ENCODE results near the gene ATF7IP2. TPM values are rescaled to one million over a fixed set of nuclear protein-coding genes. Genes with fewer than 3 reads are reported as not detected.

Gene ATF7IP2
- total RNA-seq, 1 experiment from 2014 or later = 7.4 TPM

DNA sequence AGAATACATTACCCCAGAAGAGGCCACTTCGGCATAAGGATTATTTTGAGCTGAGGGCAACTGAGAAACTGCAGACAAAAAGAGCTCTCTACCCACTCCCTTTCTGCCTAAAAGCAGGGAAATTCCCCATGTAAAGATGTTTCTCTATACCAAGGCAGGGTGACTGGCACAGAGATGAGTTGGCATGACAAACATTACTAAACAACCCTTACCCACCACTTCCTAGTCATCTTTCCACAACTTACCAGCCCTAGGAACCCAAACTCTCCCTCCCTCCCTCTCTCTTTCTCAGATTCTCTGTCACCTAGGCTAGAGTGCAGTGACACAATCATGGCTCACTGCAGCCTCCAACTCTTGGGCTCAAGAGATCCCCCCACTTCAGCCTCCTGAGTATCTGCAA is 126.0 kb downstream of the ATF7IP2 start:
- Histone ChIP-seq H3K4me2 (ENCODE audit: low read length) (no peak overlapping the region), H3K4me1 (ENCODE audit: control insufficient read depth in 1 of 2, insufficient read depth in 2 of 2, low read length in 2 of 2) (no peaks in the 10 kb centered on the region), H3K27me3 (ENCODE audit: insufficient read depth, low read length) (no peaks in the 10 kb centered on the region), H3K9ac (ENCODE audit: low read length) (no peak overlapping the region), H3K36me3 (ENCODE audit: control insufficient read depth in 1 of 2, insufficient read depth in 2 of 2, low read length in 2 of 2) (no peaks in the 10 kb centered on the region), H3K27ac (ENCODE audit: low read depth, low read length) (no peak overlapping the region), H3K9me3 (ENCODE audit: control insufficient read depth in 1 of 2, insufficient read depth in 1 of 2, low read depth in 1 of 2, low read length in 2 of 2) (no peaks in the 10 kb centered on the region), H3K9me2 (ENCODE audit: insufficient read depth) (no peaks in the 10 kb centered on the region), H4K20me1 (ENCODE audit: insufficient read depth) (no peaks in the 10 kb centered on the region), H2AFZ (ENCODE audit: low read depth, low read length, poor library complexity, severe bottlenecking) (no peak overlapping the region), H3K79me2 (ENCODE audit: insufficient read depth, low read length) (no peaks in the 10 kb centered on the region), H3K4me3 (replicated peaks in 1 of 2; ENCODE audit: low read depth in 1 of 2, low read length in 2 of 2) (no peak overlapping the region)
- intact Hi-C loops (cut with micrococcal nuclease) = no loop called here
- ChIA-PET POLR2A (interaction anchor here (0.5 kb wide), 1 partner anchor 1421 kb away, joined by 5 read pairs; the partner anchor contains the start of gene HAPSTR1), RAD21 (ENCODE audit: low non-redundant PET in 1 of 2, low total read pairs in 2 of 2, uncharacterized antibody in 2 of 2, unreplicated experiment in 2 of 2) (no interaction called here), CTCF (no interaction called here)
- TF ChIP-seq, protein P1, sequence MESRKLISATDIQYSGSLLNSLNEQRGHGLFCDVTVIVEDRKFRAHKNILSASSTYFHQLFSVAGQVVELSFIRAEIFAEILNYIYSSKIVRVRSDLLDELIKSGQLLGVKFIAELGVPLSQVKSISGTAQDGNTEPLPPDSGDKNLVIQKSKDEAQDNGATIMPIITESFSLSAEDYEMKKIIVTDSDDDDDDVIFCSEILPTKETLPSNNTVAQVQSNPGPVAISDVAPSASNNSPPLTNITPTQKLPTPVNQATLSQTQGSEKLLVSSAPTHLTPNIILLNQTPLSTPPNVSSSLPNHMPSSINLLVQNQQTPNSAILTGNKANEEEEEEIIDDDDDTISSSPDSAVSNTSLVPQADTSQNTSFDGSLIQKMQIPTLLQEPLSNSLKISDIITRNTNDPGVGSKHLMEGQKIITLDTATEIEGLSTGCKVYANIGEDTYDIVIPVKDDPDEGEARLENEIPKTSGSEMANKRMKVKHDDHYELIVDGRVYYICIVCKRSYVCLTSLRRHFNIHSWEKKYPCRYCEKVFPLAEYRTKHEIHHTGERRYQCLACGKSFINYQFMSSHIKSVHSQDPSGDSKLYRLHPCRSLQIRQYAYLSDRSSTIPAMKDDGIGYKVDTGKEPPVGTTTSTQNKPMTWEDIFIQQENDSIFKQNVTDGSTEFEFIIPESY (IDR thresholded peaks at IDR 0.05; ENCODE audit: extremely low read depth, insufficient replicate concordance, low read length) = no peak
- no peak for TF ChIP-seq SIN3A (IDR thresholded peaks at IDR 0.05; ENCODE audit: low read depth)
- no peak for TF ChIP-seq EZH2phosphoT487 (IDR thresholded peaks at IDR 0.05; ENCODE audit: borderline replicate concordance)
- no peak for TF ChIP-seq CEBPB (IDR thresholded peaks at IDR 0.05; ENCODE audit: low read depth)
- no peak for TF ChIP-seq SRF (IDR thresholded peaks at IDR 0.05; ENCODE audit: low read depth)
- no peak for TF ChIP-seq EGR1 (IDR thresholded peaks at IDR 0.05; ENCODE audit: low read depth)
- TF ChIP-seq POLR2A (IDR thresholded peaks at IDR 0.05; ENCODE audit: borderline replicate concordance, extremely low read depth, insufficient read depth, insufficient read length) = no peak
- TF ChIP-seq FOSL1 (IDR thresholded peaks at IDR 0.05; ENCODE audit: low read depth) = no peak
- no peak for DNase-seq (ENCODE audit: low read depth, low spot score)
- BruUV-seq (replicated peaks) = no TSS peak
- ATAC-seq = no peak
